NCI-H82 treated with DMSO at 0.1 percent for 48 hours (cell line): ENCODE measurements around the gene PCDHB14.

Source experiments
- DNase-seq: peaks from one replicate; lab custom pipeline; 2025; ENCODE audit not compliant: unreplicated experiment; lab: John Stamatoyannopoulos, UW

Gene PCDHB14

GRCh38 chr5:141272906-141273305, 49.8 kb downstream of the PCDHB14 start:
- no peak for DNase-seq
